ENCODE measurements around the gene TIAM2. TPM values are rescaled to one million over a fixed set of nuclear protein-coding genes. Genes with fewer than 3 reads are reported as not detected.
"Not testable (repeated sequence)": the region's sequence is repeated elsewhere in the genome, so short reads cannot be mapped to it uniquely, and the experiment has no call there.

Gene TIAM2
- total and polyA plus RNA-seq, 7 experiments from 2014 or later: 0.66 to 11.6 (median 6.0) TPM

DNA sequence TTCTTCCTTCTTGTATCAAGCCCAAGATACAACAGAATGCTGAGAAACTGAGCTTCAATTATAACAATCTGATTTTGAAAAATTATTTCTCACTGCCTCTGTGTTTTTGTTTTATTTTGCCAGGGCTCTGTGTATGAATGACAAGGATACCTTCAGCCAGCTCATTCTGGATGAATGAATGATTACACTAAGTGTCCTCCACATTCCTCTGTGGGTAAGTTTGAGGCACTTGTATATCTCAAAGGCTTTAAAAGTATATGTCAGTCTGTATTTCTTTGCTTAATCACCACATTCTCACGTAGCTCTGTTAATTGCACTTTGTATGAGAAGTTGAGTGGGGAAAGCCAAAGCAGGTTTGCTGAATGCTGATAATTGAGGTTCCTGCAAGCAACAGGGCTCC is 95.1 kb downstream of the TIAM2 start:
- no peak overlapping the region for H3K4me3 Mint-ChIP-seq
- ChIA-PET POLR2A (interaction anchor here (0.7 kb wide), 1 partner anchor 1001 kb away, joined by 3 read pairs; no protein-coding TSS in a partner anchor), CTCF (no interaction called here)
- Histone ChIP-seq H3K9me3 (ENCODE audit: control insufficient read depth in 2 of 3, low read length in 3 of 3) (no peaks in the 10 kb centered on the region), H3K27ac (ENCODE audit: low read depth, low read length) (no peak overlapping the region), H3K36me3 (ENCODE audit: control insufficient read depth in 2 of 3, insufficient read depth in 3 of 3, low read length in 3 of 3) (no peaks in the 10 kb centered on the region), H3K27me3 (ENCODE audit: control insufficient read depth in 2 of 2, insufficient read depth in 2 of 2, low read length in 2 of 2) (no peaks in the 10 kb centered on the region), H3K4me3 (ENCODE audit: low read length) (no peak overlapping the region), H3K4me1 (ENCODE audit: control insufficient read depth in 2 of 2, insufficient read depth in 2 of 2, low read length in 2 of 2) (peaks cover 0 to 9% of the 10 kb centered on the region in 2 donors)
- ATAC-seq: no peak
- no peak for DNase-seq
- H3K27me3 Mint-ChIP-seq: peaks cover 0 to 5% (median 0%) of the 10 kb centered on the region in 5 donors
- intact Hi-C loops (cut with micrococcal nuclease): loop anchor here in 1 of 2 donors (1.0 kb wide), 1 partner anchor 84 kb away; no protein-coding TSS in a partner anchor
- no peak overlapping the region for H3K27ac Mint-ChIP-seq
- H3K36me3 Mint-ChIP-seq: peaks cover 0 to 3% (median 0%) of the 10 kb centered on the region in 5 donors
- peaks cover 0 to 5% (median 0%) of the 10 kb centered on the region in 11 donors for H3K9me3 Mint-ChIP-seq
- no peaks in the 10 kb centered on the region for H3K4me1 Mint-ChIP-seq

DNA sequence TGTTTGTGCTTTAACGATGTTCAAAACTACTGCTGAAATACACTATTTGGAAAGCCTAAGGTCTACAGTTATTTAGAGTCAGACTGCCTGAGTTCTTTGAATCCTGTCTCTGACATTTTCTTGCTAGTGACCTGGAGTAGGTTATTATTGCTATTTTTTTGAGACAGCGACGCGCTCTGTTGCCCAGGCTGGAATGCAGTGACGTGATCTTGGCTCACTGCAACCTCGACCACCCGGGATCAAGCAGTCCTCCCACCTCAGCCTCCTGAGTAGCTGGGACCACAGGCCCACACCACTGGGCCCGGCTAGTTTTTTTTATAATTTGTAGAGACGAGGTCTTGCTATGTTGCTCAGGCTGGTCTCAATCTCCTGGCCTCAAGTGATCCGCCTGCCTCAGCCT is 96.6 kb downstream of the TIAM2 start:
- no peaks in the 10 kb centered on the region for H3K4me1 Mint-ChIP-seq
- Histone ChIP-seq H3K4me3 (ENCODE audit: low read length) (no peak overlapping the region), H3K36me3 (ENCODE audit: control insufficient read depth in 2 of 3, insufficient read depth in 3 of 3, low read length in 3 of 3) (no peaks in the 10 kb centered on the region), H3K27ac (ENCODE audit: low read depth, low read length) (no peak overlapping the region), H3K9me3 (ENCODE audit: control insufficient read depth in 2 of 3, low read length in 3 of 3) (no peaks in the 10 kb centered on the region), H3K27me3 (ENCODE audit: control insufficient read depth in 2 of 2, insufficient read depth in 2 of 2, low read length in 2 of 2) (no peaks in the 10 kb centered on the region), H3K4me1 (ENCODE audit: control insufficient read depth in 2 of 2, insufficient read depth in 2 of 2, low read length in 2 of 2) (peaks cover 0 to 9% of the 10 kb centered on the region in 2 donors)
- intact Hi-C loops (cut with micrococcal nuclease): no loop called here
- peaks cover 0 to 5% (median 0%) of the 10 kb centered on the region in 5 donors for H3K36me3 Mint-ChIP-seq
- H3K4me3 Mint-ChIP-seq: no peak overlapping the region
- ChIA-PET CTCF (interaction anchor here (0.8 kb wide), 1 partner anchor 1739 kb away, joined by 6 read pairs; no protein-coding TSS in a partner anchor), POLR2A (no interaction called here)
- DNase-seq (no peak), ATAC-seq (no peak)
- H3K27me3 Mint-ChIP-seq: peaks cover 0 to 5% (median 0%) of the 10 kb centered on the region in 5 donors
- peaks cover 0 to 4% (median 0%) of the 10 kb centered on the region in 11 donors for H3K9me3 Mint-ChIP-seq
- no peak overlapping the region for H3K27ac Mint-ChIP-seq

DNA sequence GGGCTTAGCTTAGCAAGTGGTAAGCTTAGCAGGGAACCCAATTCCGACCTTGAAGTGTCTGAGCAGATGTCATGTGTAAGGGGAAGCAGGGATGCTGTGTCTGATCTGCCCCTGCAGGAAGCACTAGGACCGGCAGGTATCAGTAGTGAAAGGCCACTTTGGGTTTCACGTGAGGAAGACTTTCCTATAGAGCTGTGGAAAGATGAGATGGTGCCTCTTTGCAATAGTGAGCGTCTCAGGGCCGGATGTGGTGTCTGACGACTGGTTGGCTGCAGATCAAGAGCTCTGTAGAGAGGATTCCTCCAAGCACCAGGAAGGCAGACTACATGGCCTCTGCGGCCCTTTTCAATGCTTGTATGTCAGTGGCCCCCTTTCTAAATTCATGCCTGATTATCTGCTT is 98.3 kb downstream of the TIAM2 start:
- H3K27ac ChIP-seq (ENCODE audit: low read depth, low read length): no peak overlapping the region
- H3K27me3 ChIP-seq (ENCODE audit: control insufficient read depth in 2 of 2, insufficient read depth in 2 of 2, low read length in 2 of 2): no peaks in the 10 kb centered on the region
- no peak overlapping the region for H3K27ac Mint-ChIP-seq
- H3K36me3 ChIP-seq (ENCODE audit: control insufficient read depth in 2 of 3, insufficient read depth in 3 of 3, low read length in 3 of 3): no peaks in the 10 kb centered on the region
- DNase-seq: peak in 1 of 9 donors; percentile 1
- peaks cover 0 to 18% (median 3%) of the 10 kb centered on the region in 11 donors for H3K9me3 Mint-ChIP-seq
- intact Hi-C loops (cut with micrococcal nuclease): no loop called here
- H3K36me3 Mint-ChIP-seq: peaks cover 0 to 6% (median 0%) of the 10 kb centered on the region in 5 donors
- peaks cover 0 to 6% (median 0%) of the 10 kb centered on the region in 5 donors for H3K27me3 Mint-ChIP-seq
- H3K4me1 Mint-ChIP-seq: no peaks in the 10 kb centered on the region
- peaks cover 0 to 9% of the 10 kb centered on the region in 2 donors for H3K4me1 ChIP-seq (ENCODE audit: control insufficient read depth in 2 of 2, insufficient read depth in 2 of 2, low read length in 2 of 2)
- ChIA-PET POLR2A (no interaction called here), CTCF (no interaction called here)
- peak; percentile 48 for ATAC-seq
- no peak overlapping the region for H3K4me3 ChIP-seq (ENCODE audit: low read length)
- no peaks in the 10 kb centered on the region for H3K9me3 ChIP-seq (ENCODE audit: control insufficient read depth in 2 of 3, low read length in 3 of 3)
- H3K4me3 Mint-ChIP-seq: no peak overlapping the region

DNA sequence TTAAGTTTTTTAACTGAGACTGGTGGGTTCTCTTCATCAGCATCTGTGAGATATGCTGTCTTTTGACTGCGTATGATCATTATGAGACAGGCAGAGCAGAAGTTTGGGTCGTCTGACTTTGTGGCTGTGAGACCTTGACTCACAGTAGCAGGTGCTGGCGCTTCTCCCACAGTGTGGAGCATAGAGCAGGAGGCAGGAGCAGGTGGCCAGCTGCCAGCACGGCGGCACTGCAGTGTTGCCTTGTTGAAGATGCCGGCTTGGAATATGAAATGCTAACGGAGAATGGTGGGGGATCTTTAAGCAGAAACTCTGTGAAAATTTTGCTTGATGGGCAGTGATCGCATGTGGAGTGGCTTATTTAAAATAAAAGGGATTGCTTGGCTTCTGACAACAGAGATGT is 105.0 kb downstream of the TIAM2 start:
- peaks cover 0 to 18% (median 3%) of the 10 kb centered on the region in 11 donors for H3K9me3 Mint-ChIP-seq
- H3K4me3 ChIP-seq (ENCODE audit: low read length): no peak overlapping the region
- CTCF ChIA-PET: no interaction called here

GRCh38 chr6:155100591-155100990 is 105.5 kb downstream of the TIAM2 start:
- H3K36me3 Mint-ChIP-seq: peaks cover 0 to 6% (median 0%) of the 10 kb centered on the region in 5 donors
- ATAC-seq: no peak
- no peak overlapping the region for H3K4me3 ChIP-seq (ENCODE audit: low read length)
- no peaks in the 10 kb centered on the region for H3K9me3 ChIP-seq (ENCODE audit: control insufficient read depth in 2 of 3, low read length in 3 of 3)
- H3K27ac Mint-ChIP-seq: no peak overlapping the region
- ChIA-PET POLR2A (no interaction called here), CTCF (no interaction called here)
- no peak for DNase-seq
- H3K9me3 Mint-ChIP-seq: peaks cover 0 to 18% (median 3%) of the 10 kb centered on the region in 11 donors
- H3K4me1 Mint-ChIP-seq: peaks cover 0 to 9% (median 0%) of the 10 kb centered on the region in 7 donors
- no peak overlapping the region for H3K4me3 Mint-ChIP-seq
- no peaks in the 10 kb centered on the region for H3K4me1 ChIP-seq (ENCODE audit: control insufficient read depth in 2 of 2, insufficient read depth in 2 of 2, low read length in 2 of 2)
- intact Hi-C loops (cut with micrococcal nuclease): no loop called here
- no peaks in the 10 kb centered on the region for H3K36me3 ChIP-seq (ENCODE audit: control insufficient read depth in 2 of 3, insufficient read depth in 3 of 3, low read length in 3 of 3)
- H3K27me3 ChIP-seq (ENCODE audit: control insufficient read depth in 2 of 2, insufficient read depth in 2 of 2, low read length in 2 of 2): no peaks in the 10 kb centered on the region
- no peak overlapping the region for H3K27ac ChIP-seq (ENCODE audit: low read depth, low read length)
- H3K27me3 Mint-ChIP-seq: peaks cover 0 to 8% (median 5%) of the 10 kb centered on the region in 5 donors

More for the DNA sequence above, 105.0 kb downstream of the TIAM2 start:
- Mint-ChIP-seq H3K4me1 (peaks cover 0 to 9% (median 0%) of the 10 kb centered on the region in 7 donors), H3K27ac (no peak overlapping the region), H3K27me3 (peaks cover 0 to 6% (median 4%) of the 10 kb centered on the region in 5 donors), H3K4me3 (no peak overlapping the region), H3K36me3 (peaks cover 0 to 6% (median 0%) of the 10 kb centered on the region in 5 donors)
- H3K27me3 ChIP-seq (ENCODE audit: control insufficient read depth in 2 of 2, insufficient read depth in 2 of 2, low read length in 2 of 2): no peaks in the 10 kb centered on the region
- H3K27ac ChIP-seq (ENCODE audit: low read depth, low read length): no peak overlapping the region
- ATAC-seq: no peak
- intact Hi-C loops (cut with micrococcal nuclease): no loop called here
- no peaks in the 10 kb centered on the region for H3K36me3 ChIP-seq (ENCODE audit: control insufficient read depth in 2 of 3, insufficient read depth in 3 of 3, low read length in 3 of 3)
- no peak for DNase-seq
- no peaks in the 10 kb centered on the region for H3K4me1 ChIP-seq (ENCODE audit: control insufficient read depth in 2 of 2, insufficient read depth in 2 of 2, low read length in 2 of 2)
- H3K9me3 ChIP-seq (ENCODE audit: control insufficient read depth in 2 of 3, low read length in 3 of 3): no peaks in the 10 kb centered on the region
- POLR2A ChIA-PET: no interaction called here

DNA sequence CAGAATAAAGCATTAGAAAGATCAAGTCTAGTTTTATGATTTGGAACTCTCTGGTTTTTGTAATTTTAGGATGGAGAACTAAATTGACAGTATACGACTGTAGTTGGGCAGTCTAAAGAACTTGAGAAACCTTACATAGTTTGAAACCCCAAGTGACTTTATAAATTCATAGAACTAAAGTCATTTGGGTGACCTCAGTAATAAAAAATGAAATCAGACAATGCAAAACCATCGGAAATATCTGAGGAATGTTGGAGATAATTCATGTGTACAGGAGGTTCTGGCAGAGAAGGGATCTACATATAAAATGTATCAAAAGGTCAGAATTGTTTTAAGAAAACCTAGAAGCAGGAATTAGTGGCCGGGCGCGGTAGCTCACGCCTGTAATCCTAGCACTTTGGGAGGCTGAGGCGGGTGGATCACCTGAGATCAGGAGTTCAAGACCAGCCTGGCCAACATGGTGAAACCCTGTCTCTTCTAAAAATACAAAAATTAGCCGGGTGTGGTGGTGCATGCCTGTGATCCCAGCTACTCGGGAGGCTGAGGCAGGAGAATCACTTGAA is 108.0 kb downstream of the TIAM2 start:
- CTCF ChIA-PET; H3K27ac ChIP-seq (ENCODE audit: low read depth, low read length); H3K9me3 Mint-ChIP-seq; intact Hi-C loops (cut with micrococcal nuclease); H3K36me3 Mint-ChIP-seq; H3K4me1 ChIP-seq (ENCODE audit: control insufficient read depth in 2 of 2, insufficient read depth in 2 of 2, low read length in 2 of 2); H3K27ac Mint-ChIP-seq; DNase-seq; H3K4me3 ChIP-seq (ENCODE audit: low read length); H3K36me3 ChIP-seq (ENCODE audit: control insufficient read depth in 2 of 3, insufficient read depth in 3 of 3, low read length in 3 of 3); H3K27me3 ChIP-seq (ENCODE audit: control insufficient read depth in 2 of 2, insufficient read depth in 2 of 2, low read length in 2 of 2); H3K9me3 ChIP-seq (ENCODE audit: control insufficient read depth in 2 of 3, low read length in 3 of 3); ATAC-seq; H3K4me3 Mint-ChIP-seq: not testable (repeated sequence)
- peaks cover 0 to 26% (median 0%) of the 10 kb centered on the region in 7 donors for H3K4me1 Mint-ChIP-seq
- peaks cover 0 to 18% (median 7%) of the 10 kb centered on the region in 5 donors for H3K27me3 Mint-ChIP-seq
- POLR2A ChIA-PET: interaction anchor here (0.7 kb wide), 1 partner anchor 504 kb away, joined by 3 read pairs; no protein-coding TSS in a partner anchor
